Measurements from ENCODE around the gene RIMBP2.
A peak's percentile ranks its signal among the peaks of the same experiment; 100 is the strongest.

Gene RIMBP2

GRCh38 chr12:130715150-130715997, 725 bp downstream of the RIMBP2 start:
- Histone ChIP-seq H3K9me3 (replicated peaks; ENCODE audit: insufficient read depth, low read length) (no peaks in the 10 kb centered on the region), H3K27me3 (replicated peaks; ENCODE audit: insufficient read depth, low read length) (no peaks in the 10 kb centered on the region), H3K4me3 (ENCODE audit: low read length) (no peak overlapping the region), H2AFZ (ENCODE audit: low read length) (no peak overlapping the region), H3K4me2 (ENCODE audit: low read depth, low read length) (no peak overlapping the region), H3K9me2 (replicated peaks; ENCODE audit: insufficient read depth, low read length) (no peaks in the 10 kb centered on the region), H3F3A (ENCODE audit: insufficient read depth, low read length) (no peaks in the 10 kb centered on the region), H3K4me1 (ENCODE audit: low read length) (no peaks in the 10 kb centered on the region), H4K20me1 (ENCODE audit: insufficient read depth, low read length) (no peaks in the 10 kb centered on the region), H3K36me3 (replicated peaks; ENCODE audit: insufficient read depth, low read length) (no peaks in the 10 kb centered on the region), H3K9ac (ENCODE audit: low read length) (no peak overlapping the region), H3K79me2 (ENCODE audit: low read length) (no peaks in the 10 kb centered on the region), H3K27ac (ENCODE audit: low read length) (no peak overlapping the region)
- no peak for DNase-seq
- no peak for TF ChIP-seq EZH2phosphoT487 (IDR thresholded peaks at IDR 0.05; ENCODE audit: low read length)

DNA sequence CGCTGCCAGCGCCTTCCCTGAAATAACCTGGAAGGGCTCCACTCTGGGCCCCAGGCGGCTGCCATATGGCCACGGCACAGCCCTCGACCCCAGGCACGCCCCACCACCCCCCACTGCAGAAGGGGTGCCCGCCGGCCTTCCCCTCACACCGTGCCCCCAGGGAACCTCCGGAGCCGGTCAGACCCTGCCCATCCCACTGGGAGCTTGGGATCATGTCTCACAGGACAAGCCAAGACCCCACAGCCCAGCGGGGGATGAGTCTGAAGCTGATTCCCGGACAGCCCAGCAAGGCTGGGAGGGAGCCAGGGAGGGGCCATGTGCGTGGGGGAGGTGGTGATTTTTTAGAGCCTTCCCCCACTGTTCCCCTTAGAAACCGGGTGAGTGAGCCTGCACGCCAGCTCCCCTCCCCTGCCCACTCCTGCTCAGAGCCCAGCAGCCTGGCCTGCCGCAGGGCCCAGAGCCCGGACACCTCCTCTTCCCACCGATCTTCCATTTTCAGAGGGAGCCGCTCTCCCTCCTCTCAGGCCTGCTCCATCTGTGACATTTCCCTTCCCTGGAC, 1.4 kb downstream of the RIMBP2 start:
- Histone ChIP-seq H3K9me3 (replicated peaks; ENCODE audit: insufficient read depth, low read length) (no peaks in the 10 kb centered on the region), H3K4me1 (ENCODE audit: low read length) (no peaks in the 10 kb centered on the region), H3K27me3 (replicated peaks; ENCODE audit: insufficient read depth, low read length) (no peaks in the 10 kb centered on the region), H3K79me2 (ENCODE audit: low read length) (no peaks in the 10 kb centered on the region), H3K4me2 (ENCODE audit: low read depth, low read length) (peak overlapping the region; percentile 60; the same call in 1 of the 2 replicates), H3K4me3 (ENCODE audit: low read length) (peak overlapping the region; percentile 31; the same call in 1 of the 2 replicates), H3K27ac (ENCODE audit: low read length) (no peak overlapping the region), H3K9ac (ENCODE audit: low read length) (no peak overlapping the region; the same call in 1 of the 2 replicates), H3K9me2 (replicated peaks; ENCODE audit: insufficient read depth, low read length) (no peaks in the 10 kb centered on the region), H3F3A (ENCODE audit: insufficient read depth, low read length) (no peaks in the 10 kb centered on the region), H4K20me1 (ENCODE audit: insufficient read depth, low read length) (no peaks in the 10 kb centered on the region), H2AFZ (ENCODE audit: low read length) (0 out of 2 replicates have a peak overlapping the region, but pooled peaks have one; percentile 27), H3K36me3 (replicated peaks; ENCODE audit: insufficient read depth, low read length) (no peaks in the 10 kb centered on the region)
- TF ChIP-seq, protein P1, sequence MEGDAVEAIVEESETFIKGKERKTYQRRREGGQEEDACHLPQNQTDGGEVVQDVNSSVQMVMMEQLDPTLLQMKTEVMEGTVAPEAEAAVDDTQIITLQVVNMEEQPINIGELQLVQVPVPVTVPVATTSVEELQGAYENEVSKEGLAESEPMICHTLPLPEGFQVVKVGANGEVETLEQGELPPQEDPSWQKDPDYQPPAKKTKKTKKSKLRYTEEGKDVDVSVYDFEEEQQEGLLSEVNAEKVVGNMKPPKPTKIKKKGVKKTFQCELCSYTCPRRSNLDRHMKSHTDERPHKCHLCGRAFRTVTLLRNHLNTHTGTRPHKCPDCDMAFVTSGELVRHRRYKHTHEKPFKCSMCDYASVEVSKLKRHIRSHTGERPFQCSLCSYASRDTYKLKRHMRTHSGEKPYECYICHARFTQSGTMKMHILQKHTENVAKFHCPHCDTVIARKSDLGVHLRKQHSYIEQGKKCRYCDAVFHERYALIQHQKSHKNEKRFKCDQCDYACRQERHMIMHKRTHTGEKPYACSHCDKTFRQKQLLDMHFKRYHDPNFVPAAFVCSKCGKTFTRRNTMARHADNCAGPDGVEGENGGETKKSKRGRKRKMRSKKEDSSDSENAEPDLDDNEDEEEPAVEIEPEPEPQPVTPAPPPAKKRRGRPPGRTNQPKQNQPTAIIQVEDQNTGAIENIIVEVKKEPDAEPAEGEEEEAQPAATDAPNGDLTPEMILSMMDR (IDR thresholded peaks at IDR 0.05; ENCODE audit: low read length), result no peak
- TF ChIP-seq EZH2 (optimal IDR thresholded peaks at IDR 0.05; ENCODE audit: low read depth, low read length), result no peak
- no peak for TF ChIP-seq EZH2phosphoT487 (IDR thresholded peaks at IDR 0.05; ENCODE audit: low read length)
- DNase-seq, result no peak

GRCh38 chr12:130714091-130714590, 2.0 kb downstream of the RIMBP2 start:
- Histone ChIP-seq H3K9me2 (replicated peaks; ENCODE audit: insufficient read depth, low read length) (no peaks in the 10 kb centered on the region), H2AFZ (ENCODE audit: low read length) (0 out of 2 replicates have a peak overlapping the region, but pooled peaks have one; percentile 27), H3K9me3 (replicated peaks; ENCODE audit: insufficient read depth, low read length) (no peaks in the 10 kb centered on the region), H3K27me3 (replicated peaks; ENCODE audit: insufficient read depth, low read length) (no peaks in the 10 kb centered on the region), H3K79me2 (ENCODE audit: low read length) (no peaks in the 10 kb centered on the region), H3K4me2 (ENCODE audit: low read depth, low read length) (peak overlapping the region; percentile 60; the same call in 1 of the 2 replicates), H3K4me1 (ENCODE audit: low read length) (no peaks in the 10 kb centered on the region), H3K27ac (ENCODE audit: low read length) (no peak overlapping the region; the same call in 1 of the 2 replicates), H3K4me3 (ENCODE audit: low read length) (peak overlapping the region; percentile 31; the same call in 1 of the 2 replicates), H3K36me3 (replicated peaks; ENCODE audit: insufficient read depth, low read length) (no peaks in the 10 kb centered on the region), H4K20me1 (ENCODE audit: insufficient read depth, low read length) (no peaks in the 10 kb centered on the region), H3K9ac (ENCODE audit: low read length) (no peak overlapping the region; the same call in 1 of the 2 replicates), H3F3A (ENCODE audit: insufficient read depth, low read length) (no peaks in the 10 kb centered on the region)
- TF ChIP-seq EZH2phosphoT487 (IDR thresholded peaks at IDR 0.05; ENCODE audit: low read length) (no peak), EZH2 (optimal IDR thresholded peaks at IDR 0.05; ENCODE audit: low read depth, low read length) (no peak)
- TF ChIP-seq, protein P1 (IDR thresholded peaks at IDR 0.05; ENCODE audit: low read length), result no peak
- peak; percentile 21 for DNase-seq
